A549 (cell line): ENCODE results near the gene MACF1. TPM values are rescaled to one million over a fixed set of nuclear protein-coding genes. Genes with fewer than 3 reads are reported as not detected.
A peak's percentile ranks its signal among the peaks of the same experiment; 100 is the strongest.

Experiments used
- ATAC-seq, 2 experiments: fragments of 200-7000 bp in 1 of 2; fragments of >200 bp in 1 of 2; cut with Nextera tagmentation in 1 of 2; cut with Tn5 transposase in 1 of 2; 3 replicates each; pipeline versions ENCODE4 v1.8.0 to v1.9.1; 2018 to 2020; ENCODE audit warnings: mild to moderate bottlenecking in 1 of 2, moderate library complexity in 1 of 2
- CTCF ChIA-PET: fragments of 300-600 bp; sonication (Branson Sonifier 250); formaldehyde crosslinking; extraction: SDS; loops from one replicate; lab custom pipeline; 2021; ENCODE audit warnings: antibody characterized with exemption, inconsistent platforms; lab: Yijun Ruan, JAX
- POLR2A ChIA-PET: fragments of 350-600 bp; formaldehyde crosslinking; extraction: SDS; loops from one replicate; lab custom pipeline; 2021; ENCODE audit warnings: antibody characterized with exemption, inconsistent platforms; lab: Yijun Ruan, JAX
- DNase-seq, 2 experiments: peaks; one replicate each; pipeline versions ENCODE4 v3.0.0 to v3.0.0-alpha.2; 2011 to 2016; ENCODE audit warnings: low read depth in 1 of 2, low spot score in 1 of 2
- FAIRE-seq: peaks from 2 replicates; lab custom pipeline; 2011; peaks lifted over from hg19 to GRCh38; lab: Jason Lieb, UNC
- H3K27ac ChIP-seq, 2 experiments: fragments of >200 bp; sonication (Bioruptor Twin); formaldehyde crosslinking; 3 replicates each; pipeline ENCODE4 v1.5.1; 2016 to 2017
- H3K4me1 ChIP-seq: fragments of >200 bp; sonication (Bioruptor Twin); formaldehyde crosslinking; 3 replicates; pipeline ENCODE4 v1.6.1; 2016
- H3K4me2 ChIP-seq: fragments of >200 bp; sonication (Bioruptor Twin); formaldehyde crosslinking; 3 replicates; pipeline ENCODE4 v1.6.1; 2016
- H3K4me3 ChIP-seq: fragments of >200 bp; sonication (Bioruptor Twin); formaldehyde crosslinking; 3 replicates; pipeline ENCODE4 v1.5.1; 2016
- H3K9me3 ChIP-seq: fragments of >200 bp; sonication (Bioruptor Twin); formaldehyde crosslinking; 3 replicates; pipeline ENCODE4 v1.6.1; 2016
- ATOH8 ChIP-seq: fragments of 250-450 bp; sonication (Bioruptor Pico); IDR thresholded peaks from 2 replicates; pipeline ENCODE4 v1.5.0; 2020; ENCODE audit warnings: low read depth, mild to moderate bottlenecking, moderate library complexity
- CBX8 ChIP-seq: fragments of 200-600 bp; sonication (generic); IDR thresholded peaks from 2 replicates; pipeline ENCODE4 v1.6.1; 2016
- CTCF ChIP-seq: fragments of >200 bp; sonication (Bioruptor Twin); formaldehyde crosslinking; IDR thresholded peaks from 3 replicates; pipeline ENCODE4 v1.5.1; 2016
- E2F6 ChIP-seq: IDR thresholded peaks from 2 replicates; pipeline ENCODE4 v1.6.1; 2012; ENCODE audit warnings: low read depth, borderline replicate concordance
- EHMT2 ChIP-seq: fragments of 200-600 bp; sonication (generic); IDR thresholded peaks from 2 replicates; pipeline ENCODE4 v1.6.1; 2016; ENCODE audit warnings: antibody characterized with exemption, low read depth, mild to moderate bottlenecking, moderate library complexity
- EP300 ChIP-seq, 2 experiments: fragments of >200 bp; sonication (Bioruptor Twin); formaldehyde crosslinking; IDR thresholded peaks; 2 replicates in 1 of 2; 3 replicates in 1 of 2; pipeline ENCODE4 v1.6.1; 2016 to 2017
- FOSL2 ChIP-seq, 2 experiments: fragments of 450-650 bp in 1 of 2; fragments of >200 bp in 1 of 2; sonication (Bioruptor Twin) in 1 of 2; formaldehyde crosslinking; IDR thresholded peaks; 2 replicates each; pipeline versions ENCODE4 v1.5.0 to v1.6.1; 2016 to 2020; ENCODE audit warnings: mild to moderate bottlenecking in 1 of 2, moderate library complexity in 1 of 2
- FOXS1 ChIP-seq: fragments of 250-450 bp; sonication (Bioruptor Pico); IDR thresholded peaks from 2 replicates; pipeline ENCODE4 v1.5.0; 2020; ENCODE audit warnings: mild to moderate bottlenecking, moderate library complexity
- HDAC2 ChIP-seq: fragments of 200-600 bp; sonication (generic); IDR thresholded peaks from 2 replicates; pipeline ENCODE4 v1.6.1; 2016
- HES2 ChIP-seq: fragments of >200 bp; sonication (Bioruptor Twin); formaldehyde crosslinking; IDR thresholded peaks from 2 replicates; pipeline ENCODE4 v1.6.1; 2016
- HEYL ChIP-seq: fragments of 250-450 bp; sonication (Bioruptor Pico); IDR thresholded peaks from 2 replicates; pipeline ENCODE4 v1.8.0; 2021; ENCODE audit warnings: mild to moderate bottlenecking, moderate library complexity
- HOXA7 ChIP-seq: fragments of 250-450 bp; sonication (Bioruptor Pico); IDR thresholded peaks from 2 replicates; pipeline ENCODE4 v1.5.0; 2020; ENCODE audit warnings: mild to moderate bottlenecking, moderate library complexity
- JUN ChIP-seq, 2 experiments: fragments of >200 bp; sonication (Bioruptor Twin); formaldehyde crosslinking; IDR thresholded peaks; 2 replicates in 1 of 2; 3 replicates in 1 of 2; pipeline ENCODE4 v1.6.1; 2016 to 2017
- JUNB ChIP-seq: fragments of >200 bp; sonication (Bioruptor Twin); formaldehyde crosslinking; IDR thresholded peaks from 2 replicates; pipeline ENCODE4 v1.6.1; 2016
- KDM5A ChIP-seq: fragments of 200-600 bp; sonication (generic); IDR thresholded peaks from 2 replicates; pipeline ENCODE4 v1.6.1; 2016; ENCODE audit warnings: antibody characterized with exemption, mild to moderate bottlenecking
- MAFK ChIP-seq: fragments of 450-650 bp; IDR thresholded peaks from 2 replicates; pipeline ENCODE4 v1.6.1; 2014; ENCODE audit not compliant: partially characterized antibody
- MAX ChIP-seq: IDR thresholded peaks from 2 replicates; pipeline ENCODE4 v1.6.1; 2012
- NPAS2 ChIP-seq: fragments of 250-450 bp; sonication (Bioruptor Pico); IDR thresholded peaks from 2 replicates; pipeline ENCODE4 v1.8.0; 2022; ENCODE audit warnings: mild to moderate bottlenecking, moderate library complexity, borderline replicate concordance
- NR3C1 ChIP-seq: fragments of >200 bp; sonication (Bioruptor Twin); formaldehyde crosslinking; IDR thresholded peaks from 3 replicates; pipeline ENCODE4 v1.6.1; 2017
- POLR2AphosphoS2 ChIP-seq: conservative IDR thresholded peaks from 2 replicates; pipeline ENCODE4 v1.6.1; 2012; ENCODE audit warnings: low read length, improper control_type of control experiment, inconsistent platforms
- RAD21 ChIP-seq, 2 experiments: fragments of >200 bp in 1 of 2; sonication (Bioruptor Twin) in 1 of 2; formaldehyde crosslinking in 1 of 2; IDR thresholded peaks in 1 of 2; conservative IDR thresholded peaks in 1 of 2; 2 replicates in 1 of 2; 3 replicates in 1 of 2; pipeline ENCODE4 v1.6.1; 2012 to 2018; ENCODE audit warnings: inconsistent platforms in 1 of 2
- RARB ChIP-seq: fragments of 250-450 bp; sonication (Bioruptor Pico); IDR thresholded peaks from 2 replicates; pipeline ENCODE4 v1.8.0; 2021; ENCODE audit warnings: mild to moderate bottlenecking, moderate library complexity
- RCOR1 ChIP-seq: fragments of 150-350 bp; IDR thresholded peaks from 2 replicates; pipeline ENCODE4 v1.6.1; 2014; ENCODE audit warnings: antibody characterized with exemption, low read length, low read depth
- RNF2 ChIP-seq: fragments of 200-600 bp; sonication (generic); IDR thresholded peaks from 2 replicates; pipeline ENCODE4 v1.6.1; 2016; ENCODE audit warnings: low read depth, mild to moderate bottlenecking, antibody characterized with exemption, moderate library complexity, borderline replicate concordance
- SMC3 ChIP-seq: fragments of >200 bp; sonication (Bioruptor Twin); formaldehyde crosslinking; IDR thresholded peaks from 3 replicates; pipeline ENCODE4 v1.6.1; 2018; ENCODE audit warnings: inconsistent platforms
- SREBF2 ChIP-seq: fragments of 450-650 bp; IDR thresholded peaks from 2 replicates; pipeline ENCODE4 v1.6.1; 2014; ENCODE audit warnings: mild to moderate bottlenecking, moderate library complexity
- TP53 ChIP-seq: fragments of 250-450 bp; sonication (Bioruptor Pico); IDR thresholded peaks from 2 replicates; pipeline ENCODE4 v1.5.0; 2021; ENCODE audit warnings: mild to moderate bottlenecking, moderate library complexity
- USF2 ChIP-seq: fragments of 450-650 bp; IDR thresholded peaks from 2 replicates; pipeline ENCODE4 v1.6.1; 2014; ENCODE audit warnings: antibody characterized with exemption
- ZC3H11A ChIP-seq: fragments of 450-650 bp; IDR thresholded peaks from 2 replicates; pipeline ENCODE4 v1.6.1; 2014; ENCODE audit warnings: antibody characterized with exemption, mild to moderate bottlenecking
- ZFP36 ChIP-seq: fragments of 450-650 bp; IDR thresholded peaks from 2 replicates; pipeline ENCODE4 v1.6.1; 2014; ENCODE audit warnings: borderline replicate concordance; ENCODE audit not compliant: partially characterized antibody
- ZNF302 ChIP-seq: fragments of 250-450 bp; sonication (Bioruptor Pico); IDR thresholded peaks from 2 replicates; pipeline ENCODE4 v1.9.0; 2021; ENCODE audit warnings: inconsistent platforms, mild to moderate bottlenecking, moderate library complexity
- ZSCAN20 ChIP-seq: fragments of 250-450 bp; sonication (Bioruptor Pico); IDR thresholded peaks from 2 replicates; pipeline ENCODE4 v1.8.0; 2022; ENCODE audit warnings: mild to moderate bottlenecking, moderate library complexity
- WGBS: methylation state at CpG from one replicate; pipeline ENCODE4 v1.1.6; 2017; ENCODE audit errors: missing lambda C conversion rate; 5-methylcytosine and 5-hydroxymethylcytosine counted together
- polyA plus RNA-seq, 4 experiments: library from polyadenylated mRNA; depleted of rRNA in 3 of 4; stranded (reverse); fragments of >200 nt; fragmentation: RNase III in 1 of 4; extraction: RNeasy Plus Mini Kit Qiagen cat#74134 plus additional on column Dnase treatment in 1 of 4; gene quantifications; 2 replicates in 3 of 4; 3 replicates in 1 of 4; pipeline ENCODE4 v1.2.3, GENCODE V29; 2011 to 2017

Gene MACF1
- polyA plus RNA-seq, 2 of the 4 experiments (the other 2 are of a cell fraction): 45.7 to 64.2 TPM

- H3K9me3 ChIP-seq: no peaks in the 10 kb centered on the region
- H3K4me1 ChIP-seq: no peaks in the 10 kb centered on the region
- 91% methylated on average over 4 of the region's 4 CpGs for WGBS
- no peak overlapping the region for H3K4me3 ChIP-seq
- no peak overlapping the region for H3K4me2 ChIP-seq
- POLR2A ChIA-PET: no interaction called here
- ATAC-seq (no peak), DNase-seq (no peak), FAIRE-seq (no peak)
- CTCF ChIA-PET: no interaction called here
- TF ChIP-seq KDM5A (no peak), FOXS1 (no peak), RARB (CRISPR knock-in tag) (no peak), NPAS2 (CRISPR knock-in tag) (no peak), EHMT2 (no peak), SMC3 (no peak), RCOR1 (no peak), HES2 (no peak), ZC3H11A (no peak), NR3C1 (no peak), JUN (IDR thresholded peaks at IDR 0.05) (no peak), ZSCAN20 (no peak), ZNF302 (CRISPR knock-in tag) (no peak), MAX (no peak), ZFP36 (no peak), HDAC2 (no peak), POLR2AphosphoS2 (no peak), E2F6 (no peak)
- no peak overlapping the region for H3K27ac ChIP-seq
These were observed 128.8 kb downstream of the MACF1 start for GRCh38 chr1:39333296-39333695.

- Histone ChIP-seq H3K9me3 (no peaks in the 10 kb centered on the region), H3K4me2 (no peak overlapping the region), H3K4me3 (no peak overlapping the region), H3K27ac (no peak overlapping the region), H3K4me1 (no peaks in the 10 kb centered on the region)
- no peak for FAIRE-seq
- whole genome bisulfite sequencing: 86% methylated on average over 3 of the region's 3 CpGs
- no peak for ATAC-seq
- CTCF ChIA-PET: no interaction called here
- DNase-seq: no peak
- POLR2A ChIA-PET: no interaction called here
- TF ChIP-seq SREBF2 (no peak), MAFK (peak; percentile 63), FOSL2 (IDR thresholded peaks at IDR 0.05) (no peak), FOSL2 (CRISPR knock-in tag; IDR thresholded peaks at IDR 0.05) (no peak), RAD21 (conservative IDR thresholded peaks at IDR 0.05 in 1 of 2, IDR thresholded peaks at IDR 0.05 in 1 of 2) (no peak)
These were observed 130.7 kb downstream of the MACF1 start for GRCh38 chr1:39335216-39335615.

- Histone ChIP-seq H3K27ac (no peak overlapping the region), H3K4me2 (no peak overlapping the region), H3K9me3 (no peaks in the 10 kb centered on the region), H3K4me3 (no peak overlapping the region), H3K4me1 (no peaks in the 10 kb centered on the region)
- FAIRE-seq (no peak), ATAC-seq (no peak), DNase-seq (no peak)
- TF ChIP-seq RNF2 (no peak), CTCF (no peak), JUNB (no peak), USF2 (no peak), HOXA7 (CRISPR knock-in tag) (no peak), RCOR1 (no peak), HEYL (CRISPR knock-in tag) (no peak), CBX8 (no peak), EP300 (IDR thresholded peaks at IDR 0.05) (no peak), TP53 (CRISPR knock-in tag) (no peak), RARB (CRISPR knock-in tag) (no peak), ATOH8 (no peak)
- ChIA-PET CTCF (interaction anchor here (0.6 to 1.5 kb wide), 4 partner anchors 9 to 334 kb away, joined by 3 read pairs; no protein-coding TSS in a partner anchor), POLR2A (no interaction called here)
- WGBS: 86% methylated on average over 3 of the region's 3 CpGs
These were observed 132.6 kb downstream of the MACF1 start for GRCh38 chr1:39337067-39337466.
